ENCODE data around the gene NEK6. TPM values are rescaled to one million over a fixed set of nuclear protein-coding genes. Genes with fewer than 3 reads are reported as not detected.
A peak's percentile ranks its signal among the peaks of the same experiment; 100 is the strongest.

The NEK6 gene
- total and polyA plus RNA-seq, 4 experiments from 2014 or later = 3.8 to 11.7 (median 8.5) TPM

GRCh38 chr9:124366476-124367220 is 108.9 kb downstream of the NEK6 start:
- ChIA-PET CTCF (ENCODE audit: partially characterized antibody) (no interaction called here), POLR2A (ENCODE audit: partially characterized antibody) (no interaction called here)
- Histone ChIP-seq H3K27ac (ENCODE audit: low read depth, low read length) (no peak overlapping the region), H3K4me1 (ENCODE audit: insufficient read depth, low read length) (no peaks in the 10 kb centered on the region), H3K9me3 (ENCODE audit: control insufficient read depth in 1 of 2, low read length in 2 of 2) (no peaks in the 10 kb centered on the region), H3K4me3 (ENCODE audit: low read length in 2 of 2) (no peak overlapping the region), H3K36me3 (ENCODE audit: insufficient read depth, low read length) (no peaks in the 10 kb centered on the region), H3K27me3 (ENCODE audit: insufficient read depth, low read length) (no peaks in the 10 kb centered on the region)
- intact Hi-C loops (cut with micrococcal nuclease) = no loop called here
- peaks cover 45 to 74% (median 51%) of the 10 kb centered on the region in 4 donors for H3K4me1 Mint-ChIP-seq
- peaks cover 12 to 25% of the 10 kb centered on the region in 2 donors for H3K36me3 Mint-ChIP-seq
- H3K27ac Mint-ChIP-seq = peak overlapping the region in 3 of 7 donors; percentile 8 to 39 (median 23)
- DNase-seq = no peak
- H3K27me3 Mint-ChIP-seq = no peaks in the 10 kb centered on the region
- H3K9me3 Mint-ChIP-seq = no peaks in the 10 kb centered on the region
- no peak overlapping the region for H3K4me3 Mint-ChIP-seq

GRCh38 chr9:124368692-124369091 is 110.9 kb downstream of the NEK6 start:
- Mint-ChIP-seq H3K4me3 (no peak overlapping the region), H3K27ac (peak overlapping the region in 4 of 7 donors; percentile 4 to 74 (median 20)), H3K36me3 (peaks cover 12 to 22% of the 10 kb centered on the region in 2 donors), H3K9me3 (no peaks in the 10 kb centered on the region), H3K27me3 (no peaks in the 10 kb centered on the region), H3K4me1 (peaks cover 50 to 82% (median 64%) of the 10 kb centered on the region in 4 donors)
- Histone ChIP-seq H3K36me3 (ENCODE audit: insufficient read depth, low read length) (no peaks in the 10 kb centered on the region), H3K27ac (ENCODE audit: low read depth, low read length) (no peak overlapping the region), H3K27me3 (ENCODE audit: insufficient read depth, low read length) (no peaks in the 10 kb centered on the region), H3K4me1 (ENCODE audit: insufficient read depth, low read length) (no peaks in the 10 kb centered on the region), H3K4me3 (ENCODE audit: low read length in 2 of 2) (no peak overlapping the region), H3K9me3 (ENCODE audit: control insufficient read depth in 1 of 2, low read length in 2 of 2) (no peaks in the 10 kb centered on the region)
- CTCF ChIA-PET (ENCODE audit: partially characterized antibody) = no interaction called here
- no peak for DNase-seq
- intact Hi-C loops (cut with micrococcal nuclease) = no loop called here
- POLR2A ChIA-PET (ENCODE audit: partially characterized antibody) = no interaction called here

- Mint-ChIP-seq H3K36me3 (peaks cover 11 to 27% of the 10 kb centered on the region in 2 donors), H3K4me1 (peaks cover 49 to 78% (median 65%) of the 10 kb centered on the region in 4 donors), H3K4me3 (no peak overlapping the region), H3K27ac (peak overlapping the region in 2 of 7 donors; percentile 7 to 33), H3K9me3 (no peaks in the 10 kb centered on the region), H3K27me3 (no peaks in the 10 kb centered on the region)
- Histone ChIP-seq H3K27me3 (ENCODE audit: insufficient read depth, low read length) (no peaks in the 10 kb centered on the region), H3K36me3 (ENCODE audit: insufficient read depth, low read length) (no peaks in the 10 kb centered on the region), H3K27ac (ENCODE audit: low read depth, low read length) (no peak overlapping the region), H3K4me3 (ENCODE audit: low read length in 2 of 2) (no peak overlapping the region), H3K4me1 (ENCODE audit: insufficient read depth, low read length) (no peaks in the 10 kb centered on the region), H3K9me3 (ENCODE audit: control insufficient read depth in 1 of 2, low read length in 2 of 2) (no peaks in the 10 kb centered on the region)
- intact Hi-C loops (cut with micrococcal nuclease) = no loop called here
- DNase-seq = no peak
- POLR2A ChIA-PET (ENCODE audit: partially characterized antibody) = no interaction called here
- CTCF ChIA-PET (ENCODE audit: partially characterized antibody) = no interaction called here
These were observed 111.6 kb downstream of the NEK6 start for GRCh38 chr9:124369231-124369797.

- DNase-seq = no peak
- Mint-ChIP-seq H3K27ac (peak overlapping the region in 1 of 7 donors; percentile 52), H3K4me3 (no peak overlapping the region), H3K27me3 (no peaks in the 10 kb centered on the region), H3K9me3 (no peaks in the 10 kb centered on the region), H3K36me3 (peaks cover 14 to 24% of the 10 kb centered on the region in 2 donors), H3K4me1 (peaks cover 43 to 72% (median 61%) of the 10 kb centered on the region in 4 donors)
- H3K4me3 ChIP-seq (ENCODE audit: low read length in 2 of 2) = no peak overlapping the region
- no peaks in the 10 kb centered on the region for H3K27me3 ChIP-seq (ENCODE audit: insufficient read depth, low read length)
- H3K4me1 ChIP-seq (ENCODE audit: insufficient read depth, low read length) = no peaks in the 10 kb centered on the region
- ChIA-PET POLR2A (ENCODE audit: partially characterized antibody) (no interaction called here), CTCF (ENCODE audit: partially characterized antibody) (no interaction called here)
- H3K36me3 ChIP-seq (ENCODE audit: insufficient read depth, low read length) = no peaks in the 10 kb centered on the region
- H3K27ac ChIP-seq (ENCODE audit: low read depth, low read length) = no peak overlapping the region
- H3K9me3 ChIP-seq (ENCODE audit: control insufficient read depth in 1 of 2, low read length in 2 of 2) = no peaks in the 10 kb centered on the region
- intact Hi-C loops (cut with micrococcal nuclease) = no loop called here
These were observed 113.3 kb downstream of the NEK6 start for GRCh38 chr9:124370896-124371582.

- no peaks in the 10 kb centered on the region for H3K27me3 Mint-ChIP-seq
- H3K4me3 ChIP-seq (ENCODE audit: low read length in 2 of 2) = no peak overlapping the region
- H3K36me3 ChIP-seq (ENCODE audit: insufficient read depth, low read length) = no peaks in the 10 kb centered on the region
- H3K27ac Mint-ChIP-seq = peak overlapping the region in 2 of 7 donors; percentile 10 to 16
- no peak for DNase-seq
- H3K9me3 ChIP-seq (ENCODE audit: control insufficient read depth in 1 of 2, low read length in 2 of 2) = no peaks in the 10 kb centered on the region
- H3K9me3 Mint-ChIP-seq = no peaks in the 10 kb centered on the region
- ChIA-PET CTCF (ENCODE audit: partially characterized antibody) (interaction anchor here (1.0 kb wide), 1 partner anchor 13 kb away, joined by 3 read pairs; no protein-coding TSS in a partner anchor), POLR2A (ENCODE audit: partially characterized antibody) (no interaction called here)
- peaks cover 21 to 26% of the 10 kb centered on the region in 2 donors for H3K36me3 Mint-ChIP-seq
- peaks cover 40 to 72% (median 59%) of the 10 kb centered on the region in 4 donors for H3K4me1 Mint-ChIP-seq
- no peak overlapping the region for H3K4me3 Mint-ChIP-seq
- no peak overlapping the region for H3K27ac ChIP-seq (ENCODE audit: low read depth, low read length)
- H3K27me3 ChIP-seq (ENCODE audit: insufficient read depth, low read length) = no peaks in the 10 kb centered on the region
- intact Hi-C loops (cut with micrococcal nuclease) = no loop called here
- H3K4me1 ChIP-seq (ENCODE audit: insufficient read depth, low read length) = no peaks in the 10 kb centered on the region
These were observed 114.3 kb downstream of the NEK6 start for GRCh38 chr9:124372038-124372437.

GRCh38 chr9:124373386-124373785 is 115.6 kb downstream of the NEK6 start:
- no peaks in the 10 kb centered on the region for H3K9me3 Mint-ChIP-seq
- Histone ChIP-seq H3K27ac (ENCODE audit: low read depth, low read length) (no peak overlapping the region), H3K4me1 (ENCODE audit: insufficient read depth, low read length) (no peaks in the 10 kb centered on the region), H3K36me3 (ENCODE audit: insufficient read depth, low read length) (no peaks in the 10 kb centered on the region), H3K9me3 (ENCODE audit: control insufficient read depth in 1 of 2, low read length in 2 of 2) (no peaks in the 10 kb centered on the region), H3K27me3 (ENCODE audit: insufficient read depth, low read length) (no peaks in the 10 kb centered on the region), H3K4me3 (ENCODE audit: low read length in 2 of 2) (no peak overlapping the region)
- H3K27me3 Mint-ChIP-seq = no peaks in the 10 kb centered on the region
- CTCF ChIA-PET (ENCODE audit: partially characterized antibody) = no interaction called here
- intact Hi-C loops (cut with micrococcal nuclease) = no loop called here
- no peak for DNase-seq
- POLR2A ChIA-PET (ENCODE audit: partially characterized antibody) = no interaction called here
- H3K36me3 Mint-ChIP-seq = peaks cover 26 to 29% of the 10 kb centered on the region in 2 donors
- peaks cover 37 to 68% (median 55%) of the 10 kb centered on the region in 4 donors for H3K4me1 Mint-ChIP-seq
- H3K4me3 Mint-ChIP-seq = no peak overlapping the region
- H3K27ac Mint-ChIP-seq = no peak overlapping the region

- H3K27ac ChIP-seq (ENCODE audit: low read depth, low read length) = no peak overlapping the region
- H3K9me3 Mint-ChIP-seq = no peaks in the 10 kb centered on the region
- no peaks in the 10 kb centered on the region for H3K9me3 ChIP-seq (ENCODE audit: control insufficient read depth in 1 of 2, low read length in 2 of 2)
- no peaks in the 10 kb centered on the region for H3K27me3 Mint-ChIP-seq
- no peak for DNase-seq
- peaks cover 35 to 67% (median 54%) of the 10 kb centered on the region in 4 donors for H3K4me1 Mint-ChIP-seq
- ChIA-PET POLR2A (ENCODE audit: partially characterized antibody) (no interaction called here), CTCF (ENCODE audit: partially characterized antibody) (interaction anchor here (1.4 kb wide), 1 partner anchor 12 kb away, joined by 5 read pairs; no protein-coding TSS in a partner anchor)
- no peaks in the 10 kb centered on the region for H3K4me1 ChIP-seq (ENCODE audit: insufficient read depth, low read length)
- H3K36me3 Mint-ChIP-seq = peaks cover 26 to 34% of the 10 kb centered on the region in 2 donors
- no peak overlapping the region for H3K4me3 Mint-ChIP-seq
- H3K27me3 ChIP-seq (ENCODE audit: insufficient read depth, low read length) = no peaks in the 10 kb centered on the region
- no peak overlapping the region for H3K27ac Mint-ChIP-seq
- intact Hi-C loops (cut with micrococcal nuclease) = no loop called here
- H3K36me3 ChIP-seq (ENCODE audit: insufficient read depth, low read length) = no peaks in the 10 kb centered on the region
- H3K4me3 ChIP-seq (ENCODE audit: low read length in 2 of 2) = no peak overlapping the region
These were observed 116.1 kb downstream of the NEK6 start for GRCh38 chr9:124373851-124374250.

All from CD4-positive, alpha-beta memory T cell (primary cell).